Measurements from ENCODE around the gene MRPS6. TPM values are rescaled to one million over a fixed set of nuclear protein-coding genes. Genes with fewer than 3 reads are reported as not detected.

MRPS6 gene
- total RNA-seq, 8 experiments from 2014 or later = 36.8 to 66.1 (median 58.0) TPM

GRCh38 chr21:34154878-34155277 is 81.5 kb downstream of the MRPS6 start:
- Histone ChIP-seq H3K4me3 (no peak overlapping the region), H3K4me1 (replicated peaks in 1 of 2) (no peaks in the 10 kb centered on the region), H3K27ac (no peak overlapping the region)
- 80 to 100% (median 100%) methylated on average over 1 to 3 of the region's 5 CpGs; no CpG with 5 or more reads in 5 of the 10 experiments for WGBS, 10 experiments
- in situ Hi-C loops (cut with MboI; ENCODE audit: low pct_unique_long_range_greater_than_20kb in 2 of 9, low sequenced_read_pairs in 9 of 9, unreplicated experiment in 9 of 9) = no loop called here
- no peak for ATAC-seq (replicated peaks in 6 of 8)

GRCh38 chr21:34156957-34157356 is 83.6 kb downstream of the MRPS6 start:
- no peak overlapping the region for H3K4me3 ChIP-seq
- WGBS, 10 experiments = 89 to 100% (median 94%) methylated on average over 2 of the region's 3 CpGs; no CpG with 5 or more reads in 1 of the 10 experiments
- in situ Hi-C loops (cut with MboI; ENCODE audit: low pct_unique_long_range_greater_than_20kb in 2 of 9, low sequenced_read_pairs in 9 of 9, unreplicated experiment in 9 of 9) = no loop called here

GRCh38 chr21:34157521-34157920 is 84.1 kb downstream of the MRPS6 start:
- no peak overlapping the region for H3K27ac ChIP-seq
- no peak for ATAC-seq (replicated peaks in 6 of 8)
- no peak overlapping the region for H3K4me3 ChIP-seq
- WGBS, 10 experiments = 40 to 100% (median 93%) methylated on average over 1 to 2 of the region's 2 CpGs; no CpG with 5 or more reads in 4 of the 10 experiments
- in situ Hi-C loops (cut with MboI; ENCODE audit: low pct_unique_long_range_greater_than_20kb in 2 of 9, low sequenced_read_pairs in 9 of 9, unreplicated experiment in 9 of 9) = no loop called here
- no peaks in the 10 kb centered on the region for H3K4me1 ChIP-seq (replicated peaks in 1 of 2)

More at GRCh38 chr21:34156957-34157356, 83.6 kb downstream of the MRPS6 start:
- ATAC-seq (replicated peaks in 6 of 8) = no peak
- no peaks in the 10 kb centered on the region for H3K4me1 ChIP-seq (replicated peaks in 1 of 2)
- H3K27ac ChIP-seq = no peak overlapping the region

DNA sequence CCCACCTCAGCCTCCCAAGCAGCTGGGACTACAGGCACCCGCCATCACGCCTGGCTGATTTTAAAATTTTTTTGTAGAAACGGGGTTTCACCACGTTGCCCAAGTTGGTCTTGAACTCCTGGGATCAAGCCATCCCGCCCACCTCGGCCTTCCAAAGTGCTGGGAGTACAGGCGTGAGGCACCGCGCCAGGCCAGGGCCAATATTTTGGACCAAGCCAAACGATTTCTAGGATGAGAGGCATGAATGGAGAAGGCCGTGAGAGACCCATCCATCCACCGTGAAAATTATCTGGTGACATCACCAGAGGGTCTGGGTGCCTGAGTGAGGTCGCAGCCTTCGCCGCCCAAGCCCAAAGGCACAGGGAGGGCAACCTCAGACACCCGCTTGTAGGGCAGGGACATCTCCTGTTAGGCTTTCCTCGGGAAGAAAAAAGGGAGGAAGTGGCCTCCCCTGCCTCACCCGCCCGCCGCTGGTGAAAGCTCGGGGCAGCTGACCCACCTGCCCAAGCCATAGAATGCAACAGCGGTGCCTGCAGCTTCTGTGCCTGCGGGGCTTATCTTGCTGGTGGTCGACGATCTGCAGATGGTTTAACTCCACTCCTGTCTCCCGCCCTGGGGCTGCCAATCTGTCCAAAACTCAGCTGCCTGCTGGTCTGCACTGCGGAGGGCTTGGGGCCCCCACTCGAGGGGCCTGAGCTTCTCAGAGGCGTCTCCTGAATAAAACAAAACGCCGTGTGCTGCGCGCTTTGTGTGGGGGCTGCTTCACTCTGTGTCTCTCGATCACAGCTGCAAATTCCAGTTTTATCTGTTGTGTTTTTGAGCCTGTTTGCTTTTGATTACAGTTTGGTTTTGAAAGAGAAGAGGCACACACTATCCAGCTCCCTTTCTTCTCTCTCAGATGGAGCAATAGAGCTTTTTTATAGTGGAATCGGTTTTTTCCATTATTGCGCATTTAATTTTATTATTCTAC is 85.8 kb downstream of the MRPS6 start:
- Histone ChIP-seq H3K4me1 (replicated peaks in 1 of 2) (no peaks in the 10 kb centered on the region), H3K4me3 (no peak overlapping the region), H3K27ac (no peak overlapping the region)
- no peak for ATAC-seq (replicated peaks in 6 of 8)
- 74 to 98% (median 93%) methylated on average over 3 to 21 of the region's 36 CpGs for WGBS, 10 experiments
- in situ Hi-C loops (cut with MboI; ENCODE audit: low pct_unique_long_range_greater_than_20kb in 2 of 9, low sequenced_read_pairs in 9 of 9, unreplicated experiment in 9 of 9) = no loop called here

- Histone ChIP-seq H3K27ac (no peak overlapping the region), H3K4me3 (no peak overlapping the region), H3K4me1 (replicated peaks in 1 of 2) (no peaks in the 10 kb centered on the region)
- WGBS, 10 experiments = 71 to 100% (median 89%) methylated on average over 1 to 3 of the region's 5 CpGs; no CpG with 5 or more reads in 2 of the 10 experiments
- in situ Hi-C loops (cut with MboI; ENCODE audit: low pct_unique_long_range_greater_than_20kb in 2 of 9, low sequenced_read_pairs in 9 of 9, unreplicated experiment in 9 of 9) = no loop called here
- no peak for ATAC-seq (replicated peaks in 6 of 8)
Measured at GRCh38 chr21:34166468-34166867, 93.1 kb downstream of the MRPS6 start.

DNA sequence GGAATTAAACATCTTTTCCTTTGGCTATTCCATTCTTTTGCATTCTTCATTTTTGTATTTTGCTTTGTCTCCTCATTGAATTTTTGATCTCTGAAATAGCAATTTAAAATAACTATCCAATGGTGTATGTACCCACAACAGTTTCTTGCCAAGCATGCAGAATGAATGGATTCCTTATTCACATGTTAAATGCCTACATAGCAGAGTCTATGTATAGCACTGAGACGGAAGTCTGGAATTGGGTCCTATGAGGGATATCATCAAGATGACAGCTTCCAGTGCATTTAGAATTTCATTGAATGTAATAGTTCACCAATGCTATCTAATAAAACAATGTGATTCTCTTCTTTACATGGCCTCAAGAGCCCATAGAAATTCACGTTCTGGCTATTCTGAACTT is 97.5 kb downstream of the MRPS6 start:
- 67 to 100% (median 98%) methylated on average over 1 to 2 of the region's 2 CpGs for WGBS, 10 experiments
- Histone ChIP-seq H3K27ac (no peak overlapping the region), H3K4me3 (no peak overlapping the region), H3K4me1 (replicated peaks in 1 of 2) (no peaks in the 10 kb centered on the region)
- ATAC-seq (replicated peaks in 6 of 8) = no peak
- in situ Hi-C loops (cut with MboI; ENCODE audit: low pct_unique_long_range_greater_than_20kb in 2 of 9, low sequenced_read_pairs in 9 of 9, unreplicated experiment in 9 of 9) = no loop called here

DNA sequence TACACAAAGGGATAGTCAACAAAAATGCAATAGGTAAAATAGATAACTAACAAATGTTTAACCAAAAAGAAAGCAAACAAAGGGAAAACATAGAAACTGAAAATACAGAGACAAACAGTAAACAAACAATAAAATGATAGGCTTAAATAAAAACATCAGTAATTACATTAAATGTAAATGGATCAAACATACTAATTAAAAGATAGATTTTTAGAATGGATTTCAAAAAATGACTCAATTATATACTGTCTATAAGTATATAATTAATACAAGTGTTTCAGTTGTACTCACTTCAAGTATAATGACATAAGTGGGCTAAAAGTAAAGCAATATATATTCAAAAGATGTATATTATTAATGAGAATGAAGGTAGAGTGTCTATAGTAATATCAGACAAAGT is 101.1 kb downstream of the MRPS6 start:
- H3K4me1 ChIP-seq (replicated peaks in 1 of 2) = peaks cover 3 to 4% of the 10 kb centered on the region in 2 donors
- H3K4me3 ChIP-seq = no peak overlapping the region
- ATAC-seq (replicated peaks in 6 of 8) = no peak
- no peak overlapping the region for H3K27ac ChIP-seq
- in situ Hi-C loops (cut with MboI; ENCODE audit: low pct_unique_long_range_greater_than_20kb in 2 of 9, low sequenced_read_pairs in 9 of 9, unreplicated experiment in 9 of 9) = no loop called here

GRCh38 chr21:34176448-34176847 is 103.1 kb downstream of the MRPS6 start:
- in situ Hi-C loops (cut with MboI; ENCODE audit: low pct_unique_long_range_greater_than_20kb in 2 of 9, low sequenced_read_pairs in 9 of 9, unreplicated experiment in 9 of 9) = loop anchor here in 1 of 9 experiments (25.0 kb wide), 1 partner anchor 89 kb away; no protein-coding TSS in a partner anchor
- WGBS, 10 experiments = 29 to 100% (median 71%) methylated on average over 1 of the region's 1 CpG; no CpG with 5 or more reads in 3 of the 10 experiments
- Histone ChIP-seq H3K4me3 (no peak overlapping the region), H3K27ac (no peak overlapping the region), H3K4me1 (replicated peaks in 1 of 2) (peaks cover 15 to 18% of the 10 kb centered on the region in 2 donors)
- ATAC-seq (replicated peaks in 6 of 8) = peak in 2 of 8 experiments; percentile 49 to 71

- in situ Hi-C loops (cut with MboI; ENCODE audit: low pct_unique_long_range_greater_than_20kb in 2 of 9, low sequenced_read_pairs in 9 of 9, unreplicated experiment in 9 of 9) = loop anchor here in 1 of 9 experiments (25.0 kb wide), 1 partner anchor 91 kb away; no protein-coding TSS in a partner anchor
- 64 to 100% (median 93%) methylated on average over 2 to 6 of the region's 7 CpGs for WGBS, 10 experiments
Measured at GRCh38 chr21:34177919-34178567, 104.7 kb downstream of the MRPS6 start.

GRCh38 chr21:34179204-34179935 is 106.0 kb downstream of the MRPS6 start:
- H3K4me1 ChIP-seq (replicated peaks in 1 of 2) = peaks cover 20 to 21% of the 10 kb centered on the region in 2 donors
- WGBS, 10 experiments = 23 to 59% (median 42%) methylated on average over 4 to 9 of the region's 9 CpGs
- H3K4me3 ChIP-seq = no peak overlapping the region
- ATAC-seq (replicated peaks in 6 of 8) = peak in 1 of 8 experiments; percentile 26
- in situ Hi-C loops (cut with MboI; ENCODE audit: low pct_unique_long_range_greater_than_20kb in 2 of 9, low sequenced_read_pairs in 9 of 9, unreplicated experiment in 9 of 9) = loop anchor here in 1 of 9 experiments (25.0 kb wide), 1 partner anchor 92 kb away; no protein-coding TSS in a partner anchor
- no peak overlapping the region for H3K27ac ChIP-seq

More at GRCh38 chr21:34177919-34178567, 104.7 kb downstream of the MRPS6 start:
- Histone ChIP-seq H3K27ac (no peak overlapping the region), H3K4me3 (no peak overlapping the region), H3K4me1 (replicated peaks in 1 of 2) (peaks cover 20 to 21% of the 10 kb centered on the region in 2 donors)
- ATAC-seq (replicated peaks in 6 of 8) = no peak

GRCh38 chr21:34180407-34180806 is 107.0 kb downstream of the MRPS6 start:
- no peak for ATAC-seq (replicated peaks in 6 of 8)
- 0 to 40% (median 20%) methylated on average over 1 to 3 of the region's 3 CpGs; no CpG with 5 or more reads in 1 of the 10 experiments for WGBS, 10 experiments
- in situ Hi-C loops (cut with MboI; ENCODE audit: low pct_unique_long_range_greater_than_20kb in 2 of 9, low sequenced_read_pairs in 9 of 9, unreplicated experiment in 9 of 9) = loop anchor here in 1 of 9 experiments (25.0 kb wide), 1 partner anchor 93 kb away; no protein-coding TSS in a partner anchor
- Histone ChIP-seq H3K27ac (peak overlapping the region; percentile 65 to 74), H3K4me3 (peak overlapping the region; percentile 12 to 35 (median 18)), H3K4me1 (replicated peaks in 1 of 2) (peaks cover 20 to 21% of the 10 kb centered on the region in 2 donors)

- Histone ChIP-seq H3K4me3 (peak overlapping the region; percentile 12 to 35 (median 18)), H3K4me1 (replicated peaks in 1 of 2) (peaks cover 20 to 21% of the 10 kb centered on the region in 2 donors), H3K27ac (peak overlapping the region; percentile 65 to 74)
- 0 to 76% (median 11%) methylated on average over 1 to 5 of the region's 10 CpGs; no CpG with 5 or more reads in 2 of the 10 experiments for WGBS, 10 experiments
- in situ Hi-C loops (cut with MboI; ENCODE audit: low pct_unique_long_range_greater_than_20kb in 2 of 9, low sequenced_read_pairs in 9 of 9, unreplicated experiment in 9 of 9) = loop anchor here in 1 of 9 experiments (25.0 kb wide), 1 partner anchor 94 kb away; no protein-coding TSS in a partner anchor
- peak in 5 of 8 experiments; percentile 85 to 96 (median 94) for ATAC-seq (replicated peaks in 6 of 8)
Measured at GRCh38 chr21:34180826-34181359, 107.5 kb downstream of the MRPS6 start.

Data from motor neuron (in vitro differentiated cells).